C4-2B (cell line): Measurements from ENCODE around the gene KLK1.
A peak's percentile ranks its signal among the peaks of the same experiment; 100 is the strongest.

Experiments used
- H3K27ac ChIP-seq: fragments of 450-650 bp; 2 replicates; pipeline ENCODE4 v1.5.1; 2017
- ZFX ChIP-seq: fragments of 450-650 bp; IDR thresholded peaks from 2 replicates; pipeline ENCODE4 v1.6.1; 2017
- TF ChIP-seq, protein P1 (sequence below): fragments of 450-650 bp; conservative IDR thresholded peaks from 2 replicates; pipeline ENCODE4 v1.5.1; 2017; ENCODE audit warnings: mild to moderate bottlenecking

KLK1 gene

DNA sequence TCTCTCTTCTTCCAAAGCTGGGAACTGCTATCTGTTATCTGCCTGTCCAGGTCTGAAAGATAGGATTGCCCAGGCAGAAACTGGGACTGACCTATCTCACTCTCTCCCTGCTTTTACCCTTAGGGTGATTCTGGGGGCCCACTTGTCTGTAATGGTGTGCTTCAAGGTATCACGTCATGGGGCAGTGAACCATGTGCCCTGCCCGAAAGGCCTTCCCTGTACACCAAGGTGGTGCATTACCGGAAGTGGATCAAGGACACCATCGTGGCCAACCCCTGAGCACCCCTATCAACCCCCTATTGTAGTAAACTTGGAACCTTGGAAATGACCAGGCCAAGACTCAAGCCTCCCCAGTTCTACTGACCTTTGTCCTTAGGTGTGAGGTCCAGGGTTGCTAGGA is 36.3 kb upstream of the KLK1 start:
- no peak for TF ChIP-seq ZFX
- TF ChIP-seq, protein P1, sequence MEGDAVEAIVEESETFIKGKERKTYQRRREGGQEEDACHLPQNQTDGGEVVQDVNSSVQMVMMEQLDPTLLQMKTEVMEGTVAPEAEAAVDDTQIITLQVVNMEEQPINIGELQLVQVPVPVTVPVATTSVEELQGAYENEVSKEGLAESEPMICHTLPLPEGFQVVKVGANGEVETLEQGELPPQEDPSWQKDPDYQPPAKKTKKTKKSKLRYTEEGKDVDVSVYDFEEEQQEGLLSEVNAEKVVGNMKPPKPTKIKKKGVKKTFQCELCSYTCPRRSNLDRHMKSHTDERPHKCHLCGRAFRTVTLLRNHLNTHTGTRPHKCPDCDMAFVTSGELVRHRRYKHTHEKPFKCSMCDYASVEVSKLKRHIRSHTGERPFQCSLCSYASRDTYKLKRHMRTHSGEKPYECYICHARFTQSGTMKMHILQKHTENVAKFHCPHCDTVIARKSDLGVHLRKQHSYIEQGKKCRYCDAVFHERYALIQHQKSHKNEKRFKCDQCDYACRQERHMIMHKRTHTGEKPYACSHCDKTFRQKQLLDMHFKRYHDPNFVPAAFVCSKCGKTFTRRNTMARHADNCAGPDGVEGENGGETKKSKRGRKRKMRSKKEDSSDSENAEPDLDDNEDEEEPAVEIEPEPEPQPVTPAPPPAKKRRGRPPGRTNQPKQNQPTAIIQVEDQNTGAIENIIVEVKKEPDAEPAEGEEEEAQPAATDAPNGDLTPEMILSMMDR: no peak

DNA sequence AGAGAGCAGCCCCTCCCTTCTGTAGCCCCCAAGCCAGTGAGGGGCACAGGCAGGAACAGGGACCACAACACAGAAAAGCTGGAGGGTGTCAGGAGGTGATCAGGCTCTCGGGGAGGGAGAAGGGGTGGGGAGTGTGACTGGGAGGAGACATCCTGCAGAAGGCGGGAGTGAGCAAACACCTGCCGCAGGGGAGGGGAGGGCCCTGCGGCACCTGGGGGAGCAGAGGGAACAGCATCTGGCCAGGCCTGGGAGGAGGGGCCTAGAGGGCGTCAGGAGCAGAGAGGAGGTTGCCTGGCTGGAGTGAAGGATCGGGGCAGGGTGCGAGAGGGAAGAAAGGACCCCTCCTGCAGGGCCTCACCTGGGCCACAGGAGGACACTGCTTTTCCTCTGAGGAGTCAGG is 35.3 kb upstream of the KLK1 start:
- peak overlapping the region; percentile 100 for H3K27ac ChIP-seq
- TF ChIP-seq, protein P1: no peak
- TF ChIP-seq ZFX: no peak

More for the DNA sequence above, 36.3 kb upstream of the KLK1 start:
- peak overlapping the region; percentile 100 for H3K27ac ChIP-seq

DNA sequence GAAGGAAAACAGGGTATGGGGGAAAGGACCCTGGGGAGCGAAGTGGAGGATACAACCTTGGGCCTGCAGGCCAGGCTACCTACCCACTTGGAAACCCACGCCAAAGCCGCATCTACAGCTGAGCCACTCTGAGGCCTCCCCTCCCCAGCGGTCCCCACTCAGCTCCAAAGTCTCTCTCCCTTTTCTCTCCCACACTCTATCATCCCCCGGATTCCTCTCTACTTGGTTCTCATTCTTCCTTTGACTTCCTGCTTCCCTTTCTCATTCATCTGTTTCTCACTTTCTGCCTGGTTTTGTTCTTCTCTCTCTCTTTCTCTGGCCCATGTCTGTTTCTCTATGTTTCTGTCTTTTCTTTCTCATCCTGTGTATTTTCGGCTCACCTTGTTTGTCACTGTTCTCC is 33.8 kb upstream of the KLK1 start:
- peak overlapping the region; percentile 100 for H3K27ac ChIP-seq
- peak; percentile 28 for TF ChIP-seq ZFX
- TF ChIP-seq, protein P1: no peak

DNA sequence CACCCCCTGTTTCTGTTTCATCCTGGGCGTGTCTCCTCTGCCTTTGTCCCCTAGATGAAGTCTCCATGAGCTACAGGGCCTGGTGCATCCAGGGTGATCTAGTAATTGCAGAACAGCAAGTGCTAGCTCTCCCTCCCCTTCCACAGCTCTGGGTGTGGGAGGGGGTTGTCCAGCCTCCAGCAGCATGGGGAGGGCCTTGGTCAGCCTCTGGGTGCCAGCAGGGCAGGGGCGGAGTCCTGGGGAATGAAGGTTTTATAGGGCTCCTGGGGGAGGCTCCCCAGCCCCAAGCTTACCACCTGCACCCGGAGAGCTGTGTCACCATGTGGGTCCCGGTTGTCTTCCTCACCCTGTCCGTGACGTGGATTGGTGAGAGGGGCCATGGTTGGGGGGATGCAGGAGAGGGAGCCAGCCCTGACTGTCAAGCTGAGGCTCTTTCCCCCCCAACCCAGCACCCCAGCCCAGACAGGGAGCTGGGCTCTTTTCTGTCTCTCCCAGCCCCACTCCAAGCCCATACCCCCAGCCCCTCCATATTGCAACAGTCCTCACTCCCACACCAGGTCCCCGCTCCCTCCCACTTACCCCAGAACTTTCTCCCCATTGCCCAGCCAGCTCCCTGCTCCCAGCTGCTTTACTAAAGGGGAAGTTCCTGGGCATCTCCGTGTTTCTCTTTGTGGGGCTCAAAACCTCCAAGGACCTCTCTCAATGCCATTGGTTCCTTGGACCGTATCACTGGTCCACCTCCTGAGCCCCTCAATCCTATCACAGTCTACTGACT is 31.2 kb upstream of the KLK1 start, which contains the start of gene KLK3:
Gene KLK3 (plus strand): TSS at position 280 of the 775 bp plus-strand sequence. CDS start 41 bp downstream, at position 321.
- TF ChIP-seq ZFX: no peak
- TF ChIP-seq, protein P1: no peak
- H3K27ac ChIP-seq: peak within 1 kb of the TSS; percentile 100

DNA sequence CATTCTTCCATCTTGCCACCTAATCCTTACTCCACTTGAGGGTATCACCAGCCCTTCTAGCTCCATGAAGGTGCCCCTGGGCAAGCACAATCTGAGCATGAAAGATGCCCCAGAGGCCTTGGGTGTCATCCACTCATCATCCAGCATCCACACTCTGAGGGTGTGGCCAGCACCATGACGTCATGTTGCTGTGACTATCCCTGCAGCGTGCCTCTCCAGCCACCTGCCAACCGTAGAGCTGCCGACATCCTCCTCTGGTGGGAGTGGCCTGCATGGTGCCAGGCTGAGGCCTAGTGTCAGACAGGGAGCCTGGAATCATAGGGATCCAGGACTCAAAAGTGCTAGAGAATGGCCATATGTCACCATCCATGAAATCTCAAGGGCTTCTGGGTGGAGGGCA is 28.0 kb upstream of the KLK1 start:
- TF ChIP-seq, protein P1: no peak
- peak; percentile 85; the same call in 1 of the 2 replicates for TF ChIP-seq ZFX
- H3K27ac ChIP-seq: peak overlapping the region; percentile 100

DNA sequence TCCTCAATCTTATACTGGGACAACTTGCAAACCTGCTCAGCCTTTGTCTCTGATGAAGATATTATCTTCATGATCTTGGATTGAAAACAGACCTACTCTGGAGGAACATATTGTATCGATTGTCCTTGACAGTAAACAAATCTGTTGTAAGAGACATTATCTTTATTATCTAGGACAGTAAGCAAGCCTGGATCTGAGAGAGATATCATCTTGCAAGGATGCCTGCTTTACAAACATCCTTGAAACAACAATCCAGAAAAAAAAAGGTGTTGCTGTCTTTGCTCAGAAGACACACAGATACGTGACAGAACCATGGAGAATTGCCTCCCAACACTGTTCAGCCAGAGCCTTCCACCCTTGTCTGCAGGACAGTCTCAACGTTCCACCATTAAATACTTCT is 27.2 kb upstream of the KLK1 start:
- H3K27ac ChIP-seq: peak overlapping the region; percentile 100
- no peak for TF ChIP-seq ZFX
- TF ChIP-seq, protein P1: no peak

DNA sequence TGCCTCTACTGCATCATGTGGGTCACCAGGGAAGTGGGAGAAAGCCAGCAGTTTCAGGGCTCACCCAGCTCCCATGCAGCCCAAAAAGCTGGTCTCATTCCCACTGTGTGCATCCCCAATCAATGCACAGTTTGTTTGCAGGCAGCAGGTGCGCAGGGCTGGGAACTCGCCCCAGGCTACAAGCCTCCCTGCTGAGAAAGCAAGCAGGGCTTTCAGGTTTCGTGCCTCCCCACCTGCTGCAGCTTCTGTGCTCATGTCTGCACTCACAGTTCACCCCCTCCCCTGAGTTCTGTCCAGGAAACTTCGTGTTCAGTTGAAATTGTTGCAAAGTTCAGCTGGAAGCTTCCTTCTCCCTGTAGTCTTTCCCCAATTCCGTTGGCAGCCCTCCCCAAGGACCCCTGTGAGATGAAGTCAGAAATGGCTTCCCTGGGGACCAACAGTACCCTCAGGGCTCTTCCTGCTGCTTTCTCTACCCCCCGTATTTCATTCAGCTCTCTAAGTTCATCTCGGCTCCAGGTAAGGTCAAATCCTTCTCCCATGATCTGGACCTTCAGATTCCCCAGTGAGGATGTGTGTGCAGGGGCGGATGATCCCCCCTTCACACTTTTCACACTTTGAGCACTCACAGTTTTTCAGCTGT is 20.8 kb upstream of the KLK1 start:
- no peak for TF ChIP-seq ZFX
- TF ChIP-seq, protein P1: no peak
- H3K27ac ChIP-seq: peak overlapping the region; percentile 100
